OCI-LY3 (cell line): Measurements from ENCODE around the gene GPR21.

Source experiments
- CTCF ChIP-seq: fragments of 200-600, 300-600 bp; sonication (generic); IDR thresholded peaks from 2 replicates; pipeline ENCODE4 v1.5.1; 2014; ENCODE audit warnings: antibody characterized with exemption, low read length, low read depth
- EZH2phosphoT487 ChIP-seq: fragments of 200-600 bp; shearing (Covaris generic); IDR thresholded peaks from 2 replicates; pipeline ENCODE4 v1.6.1; 2018; ENCODE audit warnings: antibody characterized with exemption, mixed run types, low read depth

GRCh38 chr9:123072407-123072995 is 39.0 kb downstream of the GPR21 start:
- no peak for TF ChIP-seq CTCF
- TF ChIP-seq EZH2phosphoT487, result no peak
